Activated CD8-positive, alpha-beta memory T cell treated with anti-CD3 and anti-CD28 coated beads for 1 hour (primary cell): ENCODE measurements around the gene BABAM1.

Source experiments
- DNase-seq, 2 donors: peaks; one replicate each; pipeline ENCODE4 v3.0.0-alpha.2; 2020; ENCODE audit warnings: low read depth in 1 of 2; ENCODE audit errors: extremely low read depth in 1 of 2

BABAM1 gene

DNA sequence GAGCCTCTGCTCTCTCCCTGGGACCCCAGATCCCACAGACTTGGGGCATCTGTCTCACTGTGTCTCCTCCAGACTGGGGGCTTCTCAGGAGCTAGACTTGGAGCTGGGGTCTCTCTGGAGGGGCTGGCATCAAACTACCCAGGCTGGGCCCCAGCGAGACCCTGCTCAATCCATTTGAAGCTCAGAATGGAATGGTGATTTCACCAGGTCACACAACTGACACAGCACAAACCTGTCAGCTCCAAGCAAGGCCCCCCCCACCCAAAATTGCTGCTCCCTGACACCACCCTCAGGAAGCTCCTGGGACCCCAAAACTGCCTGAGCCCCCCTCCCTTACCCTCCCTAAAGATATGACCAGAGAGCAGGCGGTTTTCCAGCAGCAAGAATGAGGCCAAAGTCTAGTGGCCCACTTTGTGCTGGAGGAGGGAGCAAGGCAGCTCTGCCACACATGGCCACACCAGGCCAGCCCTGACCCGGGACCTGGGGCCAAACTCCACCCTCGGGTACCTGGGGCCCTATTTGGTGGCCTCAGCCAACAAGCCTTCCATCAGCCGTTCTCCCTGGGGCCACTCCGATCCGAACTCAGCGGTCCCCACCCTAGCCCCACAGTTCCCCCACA lies 23.9 kb upstream of the BABAM1 start:
- DNase-seq: no peak

DNA sequence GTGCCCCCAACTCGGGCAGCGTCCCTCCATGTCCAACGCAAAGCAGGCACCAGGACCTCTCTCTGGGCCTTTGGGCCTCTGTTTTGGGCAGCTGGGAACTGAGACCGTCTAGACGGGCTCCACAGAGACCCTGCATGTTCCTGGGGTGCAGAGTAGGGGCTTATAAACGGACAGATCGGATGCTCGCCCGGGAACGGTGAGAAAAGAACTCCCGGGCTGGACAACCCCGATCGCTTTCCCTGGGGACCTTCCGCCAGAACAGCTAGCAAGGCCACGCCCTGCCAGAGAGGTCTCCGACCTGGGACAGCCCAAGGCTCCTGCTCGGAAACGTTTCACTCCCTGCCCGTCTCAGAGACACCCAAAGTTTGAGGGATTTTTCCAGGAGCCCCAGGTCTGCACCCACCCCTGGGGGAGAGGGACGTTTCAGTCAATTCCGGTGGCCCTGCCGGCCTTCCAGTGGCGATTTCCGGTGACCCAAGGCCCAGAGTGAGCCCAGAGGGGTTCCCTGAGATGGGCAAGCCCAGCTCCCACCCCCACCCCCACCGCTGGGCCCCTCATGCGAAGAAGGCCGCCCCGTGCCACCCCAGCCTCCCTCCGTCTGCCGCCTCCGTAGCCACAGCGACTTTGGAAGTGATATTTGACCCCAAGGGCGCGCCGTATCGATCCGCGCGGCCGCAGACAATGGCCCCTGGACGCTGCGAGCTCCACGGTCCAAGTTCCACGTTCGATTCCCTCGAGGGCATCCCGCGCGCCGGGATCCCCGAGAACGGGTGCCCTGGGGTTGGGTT lies 23.2 kb upstream of the BABAM1 start:
- no peak for DNase-seq

DNA sequence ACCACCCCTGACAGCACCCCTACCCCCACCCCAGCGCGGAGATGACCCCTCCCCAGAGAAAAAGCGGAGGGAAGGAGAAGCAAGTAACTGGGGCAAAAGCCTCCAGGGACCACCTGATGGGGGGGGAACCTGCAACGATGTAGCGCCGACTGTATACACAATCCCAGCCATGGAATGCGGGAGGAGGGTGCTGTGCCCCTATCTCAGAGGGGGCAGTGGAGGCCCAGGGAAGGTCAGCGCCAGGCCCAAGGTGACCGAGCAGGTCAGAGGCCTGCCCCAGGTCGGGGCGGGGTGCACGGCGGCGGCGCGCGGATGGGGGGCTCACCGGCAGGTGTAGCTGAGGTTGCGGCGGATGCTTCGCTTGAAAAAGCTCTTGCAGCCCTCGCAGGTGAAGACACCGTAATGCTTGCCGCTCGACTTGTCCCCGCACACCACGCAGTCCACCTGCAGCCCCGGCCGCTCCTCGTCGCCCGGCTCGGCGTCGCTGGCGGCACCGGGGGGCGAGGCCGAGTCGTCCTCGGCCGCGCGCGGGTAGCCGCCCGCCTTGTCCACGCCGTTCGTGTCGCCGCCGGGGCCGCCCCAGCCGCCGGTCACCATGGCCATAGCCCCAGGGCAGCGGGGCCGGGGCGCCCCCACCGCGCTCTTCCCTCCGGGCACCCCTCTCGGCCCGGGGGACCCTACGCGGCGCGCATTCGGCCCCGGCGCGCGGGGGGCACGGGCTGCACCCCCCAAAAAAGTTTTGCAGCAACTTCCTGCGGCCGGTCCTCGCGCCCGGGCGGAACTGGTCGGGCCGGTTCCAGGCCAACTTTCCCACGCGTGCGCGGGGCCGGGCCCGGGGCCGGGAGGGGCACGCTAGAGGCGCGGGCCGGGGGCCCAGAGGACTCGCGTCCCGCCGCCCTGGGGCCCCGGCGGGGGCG lies 22.4 kb upstream of the BABAM1 start:
- DNase-seq: no peak

DNA sequence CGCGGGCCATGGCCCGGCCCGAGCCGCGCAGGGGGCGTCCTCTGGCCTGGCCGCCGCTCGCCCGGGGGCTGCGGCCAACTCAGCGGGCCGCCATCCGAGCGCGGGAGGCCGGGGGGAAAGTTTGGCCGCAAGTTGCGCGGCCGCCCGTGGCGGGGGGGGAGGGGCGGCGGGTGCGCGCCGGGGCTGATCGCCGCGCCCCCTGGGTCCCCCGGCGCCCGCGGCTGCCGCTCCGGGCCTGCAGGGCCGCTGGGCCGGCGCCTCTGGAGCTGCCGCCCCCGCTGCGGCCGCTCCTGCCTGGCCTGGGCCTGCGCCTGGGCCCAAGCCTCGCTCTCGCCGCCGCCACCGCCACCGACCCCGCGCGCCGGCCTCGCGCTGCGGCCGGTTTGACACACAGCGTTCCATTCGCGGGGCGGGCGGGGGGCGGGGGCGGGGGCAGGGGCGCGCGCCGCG lies 21.7 kb upstream of the BABAM1 start, which contains the start of gene NR2F6:
Gene NR2F6 (minus strand): TSS at position 385 of the 450 bp plus-strand sequence. CDS start 699 bp downstream, outside the sequence.
- DNase-seq: no peak

DNA sequence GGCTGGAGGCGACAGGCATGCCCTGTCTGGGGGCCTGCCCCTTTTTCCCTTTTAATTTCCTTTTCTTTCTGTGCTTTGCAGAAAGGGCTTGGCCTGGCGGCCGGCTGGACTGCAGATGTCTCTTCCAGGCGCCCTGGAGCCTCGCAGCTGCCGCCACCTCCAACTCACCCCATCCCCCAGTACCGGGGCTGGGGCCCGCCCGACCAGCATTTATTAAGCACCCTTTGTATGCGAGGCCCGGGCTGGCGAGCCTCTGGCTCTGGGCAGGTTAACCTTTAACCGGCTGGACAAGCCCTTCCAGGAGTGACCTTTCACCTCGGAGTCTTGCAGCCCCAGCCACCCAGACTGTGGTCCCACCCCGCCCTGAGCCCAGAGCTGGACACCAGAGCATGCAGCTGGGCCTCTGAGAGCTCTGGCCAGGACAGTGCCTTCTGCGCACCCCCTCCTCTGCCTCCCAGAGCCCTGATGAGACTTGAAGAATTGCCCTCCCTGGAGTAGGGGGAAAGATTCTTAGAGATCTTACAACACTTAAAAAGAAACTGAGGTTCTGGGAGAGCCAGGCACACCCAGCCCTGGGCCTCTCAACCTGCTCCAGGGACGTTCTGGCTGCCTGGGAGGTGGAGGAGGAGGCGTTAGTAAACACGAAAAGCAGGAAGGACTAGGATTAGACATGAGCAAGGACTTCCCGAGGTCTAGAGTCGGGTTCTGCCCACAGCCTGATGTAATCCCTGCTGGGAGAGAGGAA lies 20.4 kb upstream of the BABAM1 start:
- DNase-seq: no peak

DNA sequence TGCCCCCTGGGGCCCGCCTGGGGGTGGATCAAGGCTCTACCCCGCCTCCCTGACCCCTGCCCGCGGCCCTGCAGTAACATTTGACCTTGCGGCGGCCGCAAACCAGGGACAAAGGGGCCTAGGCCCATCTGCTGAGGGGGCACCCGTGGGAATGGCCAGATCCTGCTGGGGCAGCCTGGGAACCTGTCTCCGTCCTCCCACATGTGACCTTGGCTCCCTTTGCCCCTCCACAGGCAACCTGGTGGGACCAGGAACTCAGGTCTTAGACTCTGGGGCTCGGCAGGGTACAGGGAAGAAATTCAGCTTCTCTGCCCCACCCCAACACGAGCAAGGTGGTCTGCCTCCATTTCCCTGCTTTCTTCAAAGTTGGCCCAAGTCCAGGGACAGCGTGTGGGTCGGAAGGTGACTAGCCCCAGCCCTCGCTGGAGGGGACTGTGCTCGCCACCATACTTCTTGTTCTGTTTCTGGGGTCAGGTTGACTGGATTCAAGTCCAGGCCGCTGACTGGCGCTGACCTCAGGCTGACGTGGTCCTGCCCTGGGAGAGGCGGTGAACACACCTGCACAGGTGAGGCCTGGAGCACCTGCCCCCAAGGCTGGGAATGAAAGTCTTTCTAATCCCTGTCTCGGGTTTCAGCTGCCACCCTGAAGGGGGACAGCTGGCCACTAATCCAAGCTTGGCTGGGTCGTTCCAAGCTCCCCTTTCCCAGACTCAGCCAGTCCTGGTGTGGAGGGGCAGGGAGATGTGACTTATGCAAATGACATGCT lies 19.0 kb upstream of the BABAM1 start:
- no peak for DNase-seq

DNA sequence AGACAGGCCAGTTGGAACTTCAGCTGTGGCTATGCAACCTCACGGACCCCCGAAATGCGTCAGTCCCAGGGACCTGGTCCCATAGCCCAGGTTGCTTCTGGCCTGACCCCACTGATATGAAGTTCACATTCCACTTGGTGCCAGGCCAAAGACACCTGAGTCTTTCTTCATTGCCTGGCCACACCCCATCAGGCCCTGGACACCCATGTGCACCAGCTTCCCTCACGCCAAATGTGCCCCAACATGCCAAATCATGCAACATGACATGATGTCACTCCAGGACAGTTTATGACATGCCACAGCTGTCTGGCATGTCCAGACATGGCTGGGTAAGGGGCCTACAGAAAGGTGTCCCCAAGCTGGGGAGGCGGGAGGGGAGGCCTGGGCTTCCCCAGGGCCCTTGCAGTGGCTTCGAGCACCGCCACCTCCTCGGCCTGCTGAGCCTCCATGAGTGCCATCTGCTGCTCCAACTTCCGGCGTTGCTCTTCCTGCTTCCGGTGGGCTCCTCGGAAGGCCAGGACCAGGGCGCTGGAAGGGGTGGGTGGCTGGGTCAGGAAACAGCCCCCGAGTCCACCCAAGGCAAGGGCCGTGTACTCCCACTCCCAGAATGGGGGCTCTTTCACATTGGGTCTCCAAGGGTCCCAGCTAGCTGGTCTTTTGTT lies 17.2 kb upstream of the BABAM1 start:
- no peak for DNase-seq

DNA sequence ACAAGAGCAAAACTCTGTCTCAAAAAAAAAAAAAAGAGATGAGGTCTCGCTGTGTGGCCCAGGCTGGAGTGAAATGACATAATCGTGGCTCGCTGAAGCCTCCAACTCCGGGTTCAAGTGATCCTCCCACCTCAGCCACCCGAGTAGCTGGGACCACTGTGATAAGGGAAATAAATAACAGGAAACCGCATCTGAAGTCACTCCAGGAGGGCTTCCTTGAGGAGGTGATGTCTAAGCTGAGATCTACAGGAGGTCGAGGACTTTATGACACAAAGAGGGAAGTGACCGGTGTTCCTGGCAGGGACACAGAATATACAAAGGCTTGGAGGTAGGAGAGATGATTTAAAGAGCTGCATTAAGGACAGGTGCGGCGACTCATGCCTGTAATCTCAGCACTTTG lies 12.6 kb upstream of the BABAM1 start:
- no peak for DNase-seq

DNA sequence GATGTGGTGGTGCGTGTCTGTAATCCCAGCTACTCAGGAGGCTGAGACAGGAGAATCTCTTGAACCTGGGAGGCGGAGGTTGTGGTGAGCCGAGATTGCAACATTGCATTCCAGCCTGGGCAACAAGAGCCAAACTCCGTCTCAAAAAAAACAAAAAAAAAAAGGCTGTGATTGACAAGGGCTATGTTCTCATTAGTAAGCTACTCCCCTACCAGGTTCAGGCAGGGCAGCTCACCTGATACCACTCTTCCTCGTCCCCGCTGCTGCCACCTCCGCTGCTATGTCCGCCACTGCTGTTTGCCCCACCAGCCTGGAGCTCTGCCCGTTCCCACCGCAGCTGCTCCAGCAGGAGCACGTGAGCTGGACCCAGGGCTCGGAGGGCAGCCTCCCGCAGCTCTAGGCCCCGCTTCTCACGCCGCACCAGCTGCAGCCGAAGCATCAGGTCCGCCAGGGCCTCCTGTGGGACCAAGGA lies 12.1 kb upstream of the BABAM1 start:
- no peak for DNase-seq

DNA sequence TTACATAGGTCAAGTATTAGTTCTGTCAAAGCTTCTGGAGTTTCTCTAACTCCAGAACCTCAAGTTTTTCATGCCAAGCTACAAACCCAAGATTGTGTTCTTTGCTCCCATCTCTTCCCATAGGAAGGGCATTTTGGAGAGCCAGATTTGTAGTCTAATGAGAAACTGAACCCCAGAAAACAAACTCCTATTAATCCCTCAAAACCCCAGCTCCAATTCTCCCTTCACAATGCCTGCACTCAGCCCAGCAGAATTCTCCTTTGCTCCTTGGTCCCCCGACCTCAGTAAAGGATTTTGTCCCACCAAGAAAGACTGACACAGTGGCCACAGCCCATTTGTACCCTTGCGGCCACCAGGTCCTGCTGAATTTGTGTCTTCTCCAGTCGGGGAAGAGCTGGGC lies 11.1 kb upstream of the BABAM1 start:
- no peak for DNase-seq

DNA sequence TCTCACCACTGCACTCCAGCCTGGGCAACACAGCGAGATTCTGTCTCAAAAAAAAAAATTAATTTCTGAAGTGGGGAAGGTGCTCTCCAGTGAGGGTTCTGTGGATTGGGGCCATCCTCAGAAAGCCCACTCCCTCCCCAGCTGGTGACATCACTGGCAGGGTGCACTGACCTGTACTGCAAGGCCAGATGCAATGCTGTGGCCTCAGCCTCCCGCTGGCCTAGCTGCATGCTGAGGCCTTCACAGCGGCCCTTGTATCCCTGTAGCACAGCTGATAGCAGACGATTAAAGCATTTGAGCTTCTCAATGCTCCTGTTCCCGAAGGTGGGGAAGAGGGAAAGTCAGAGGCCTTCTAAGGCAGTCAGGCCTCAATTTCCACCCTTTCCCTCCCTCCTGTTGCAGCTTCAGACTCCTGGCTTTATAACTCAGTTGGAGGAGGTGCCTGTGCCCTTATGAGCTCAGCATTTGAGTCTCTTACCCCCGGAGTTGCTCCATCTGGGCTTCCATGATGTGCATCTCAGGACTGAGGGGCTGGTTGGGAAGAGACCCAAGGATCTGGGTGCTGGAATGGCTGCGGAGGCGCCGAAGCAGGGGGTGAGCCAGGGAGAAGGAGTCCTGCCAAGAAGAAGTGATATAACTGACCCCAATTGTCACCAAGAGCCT lies 8.0 kb upstream of the BABAM1 start:
- no peak for DNase-seq

DNA sequence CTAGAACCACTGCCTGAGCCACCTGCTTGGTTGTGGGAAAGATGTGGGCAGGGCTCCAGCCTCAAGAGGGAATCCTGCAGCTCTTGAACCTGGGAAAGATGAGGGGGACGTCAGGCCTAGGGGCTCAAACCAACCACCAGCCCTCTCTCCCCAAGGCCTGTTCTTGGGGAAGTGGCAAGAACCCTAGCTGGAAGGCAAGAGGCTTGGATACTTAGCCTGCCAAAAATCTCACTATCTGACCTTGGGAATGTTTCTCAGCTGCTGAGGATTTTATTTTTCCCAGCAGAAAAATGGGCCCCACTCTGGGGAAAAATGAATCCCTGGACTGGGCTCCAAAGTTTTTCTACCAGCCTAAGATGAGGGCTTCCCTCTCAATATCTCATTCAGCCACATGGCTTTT lies 7.3 kb upstream of the BABAM1 start:
- no peak for DNase-seq

DNA sequence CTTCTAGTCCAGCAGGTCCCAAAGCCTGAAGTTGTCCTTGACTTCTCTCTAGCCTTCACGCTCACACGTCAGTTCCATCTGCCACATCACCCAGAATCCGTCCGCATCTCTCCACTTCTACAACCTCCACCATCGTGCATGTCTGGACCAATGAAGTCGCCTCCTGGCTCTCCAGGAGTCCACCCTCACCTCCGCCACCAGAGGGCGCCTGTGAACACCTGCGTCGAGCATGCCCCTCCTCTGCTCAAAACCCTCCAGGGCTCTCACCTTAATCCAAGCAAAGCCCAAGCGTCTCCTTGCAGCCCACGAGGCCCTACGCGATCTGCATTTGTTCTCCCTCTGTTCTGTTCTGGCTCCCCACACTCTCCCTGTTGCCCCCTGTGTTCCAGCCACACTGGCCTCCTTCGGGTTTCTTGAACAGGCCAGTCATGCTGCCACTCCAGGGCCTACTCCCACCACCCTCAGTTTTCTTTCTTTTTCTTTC lies 6.4 kb upstream of the BABAM1 start:
- peak; percentile 73 to 82 for DNase-seq

DNA sequence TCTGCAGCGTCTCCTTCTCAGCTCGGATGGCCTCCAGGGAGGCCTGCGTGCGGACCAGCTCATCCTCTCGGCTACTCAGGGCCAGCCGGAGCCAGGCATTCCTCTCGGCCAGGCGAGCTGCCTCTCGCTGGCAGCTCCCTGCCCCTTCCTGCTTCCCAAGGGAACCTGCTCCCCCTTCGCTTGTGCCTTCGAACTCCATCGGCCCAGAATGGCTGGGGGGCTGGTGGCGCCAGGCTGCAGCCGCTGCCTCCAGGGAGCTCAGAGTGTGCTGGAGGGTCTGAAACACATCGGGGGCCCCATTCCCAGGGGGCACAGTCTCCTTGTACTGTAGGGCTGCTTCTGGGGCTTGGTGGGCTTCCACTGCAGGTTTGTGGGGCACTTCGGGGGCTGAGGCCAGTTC lies 4.7 kb upstream of the BABAM1 start:
- no peak for DNase-seq

DNA sequence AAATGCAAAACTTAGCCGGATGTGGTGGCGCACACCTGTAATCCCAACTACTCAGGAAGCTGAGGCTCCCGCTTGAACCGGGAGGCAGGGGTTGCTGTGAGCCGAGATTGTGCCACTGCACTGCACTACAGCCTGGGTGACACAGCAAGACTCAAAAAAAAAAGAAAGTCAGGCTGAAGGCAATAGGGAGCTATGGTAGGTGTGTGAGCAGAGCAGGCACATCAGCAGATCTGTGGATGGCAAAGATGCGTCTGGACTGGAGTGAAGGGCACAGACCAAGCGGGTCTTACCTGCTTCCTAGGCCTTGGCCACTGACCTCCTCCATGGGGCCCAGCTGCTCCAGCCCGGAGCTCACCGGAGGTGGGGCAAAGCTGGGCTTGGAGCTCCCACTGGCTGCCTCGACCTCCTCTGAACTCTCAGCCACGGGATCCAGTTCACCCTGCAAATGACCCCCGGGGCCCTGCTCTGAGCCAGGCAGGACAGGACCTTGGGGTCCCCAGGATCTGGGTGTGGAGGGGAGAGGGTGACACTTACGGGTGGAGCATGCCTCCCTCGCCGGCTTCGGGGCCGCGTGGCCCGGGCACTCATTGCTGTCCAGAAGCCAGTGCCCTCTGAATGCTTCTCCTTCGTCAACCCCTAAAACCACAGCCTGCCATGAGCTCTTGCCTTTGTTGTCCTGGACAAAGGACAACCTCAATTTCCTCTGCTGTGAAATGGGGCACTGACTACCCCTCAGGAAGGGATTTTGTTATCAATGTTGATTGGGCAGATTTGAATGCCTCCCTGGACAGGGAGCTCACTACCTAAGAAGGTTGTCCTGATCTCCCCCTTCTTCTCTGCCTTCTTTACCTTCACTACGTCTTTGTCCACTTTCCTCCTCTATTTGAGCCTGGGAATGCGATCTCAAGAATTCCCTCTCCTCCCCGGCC lies 3.3 kb upstream of the BABAM1 start:
- DNase-seq: no peak

DNA sequence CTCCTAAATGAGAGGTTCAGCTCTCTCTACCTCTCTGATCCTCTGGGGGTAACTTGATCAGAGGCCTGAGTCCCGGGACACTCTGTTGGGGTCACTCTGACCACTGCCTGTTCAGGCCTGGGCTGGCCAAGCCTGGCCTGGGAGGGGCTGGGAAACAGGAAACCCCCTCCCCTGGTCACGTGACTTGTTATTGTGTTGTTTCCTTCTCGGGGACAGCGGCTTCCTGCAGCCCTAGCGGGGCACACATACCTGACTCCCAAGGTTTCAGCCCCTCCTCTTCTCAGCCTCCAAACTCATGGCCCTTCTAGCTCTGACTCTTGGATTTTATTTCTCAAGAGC lies 2.6 kb upstream of the BABAM1 start, which contains the start of gene USHBP1:
Gene USHBP1 (minus strand): TSS at position 105 of the 339 bp plus-strand sequence. CDS start 446 bp downstream, outside the sequence.
- no peak for DNase-seq

DNA sequence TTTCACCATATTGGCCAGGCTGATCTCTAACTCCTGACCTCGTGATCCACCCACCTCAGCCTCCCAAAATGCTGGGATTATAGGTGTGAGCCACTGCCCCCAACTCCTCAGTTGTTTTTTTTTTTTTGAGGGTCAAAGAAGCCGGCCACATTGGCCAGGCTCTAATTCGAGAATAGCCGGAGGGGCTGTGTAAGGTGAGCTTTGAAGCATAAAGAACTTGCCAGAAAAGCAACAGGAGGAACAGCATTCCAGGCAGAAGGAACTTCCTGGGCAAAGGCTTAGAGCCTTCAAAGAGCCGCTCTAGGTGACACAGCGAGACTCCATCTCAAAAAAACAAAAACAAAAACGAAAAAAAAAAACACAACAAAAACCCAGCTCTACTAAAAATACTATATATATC lies 1.2 kb upstream of the BABAM1 start:
- DNase-seq: no peak

DNA sequence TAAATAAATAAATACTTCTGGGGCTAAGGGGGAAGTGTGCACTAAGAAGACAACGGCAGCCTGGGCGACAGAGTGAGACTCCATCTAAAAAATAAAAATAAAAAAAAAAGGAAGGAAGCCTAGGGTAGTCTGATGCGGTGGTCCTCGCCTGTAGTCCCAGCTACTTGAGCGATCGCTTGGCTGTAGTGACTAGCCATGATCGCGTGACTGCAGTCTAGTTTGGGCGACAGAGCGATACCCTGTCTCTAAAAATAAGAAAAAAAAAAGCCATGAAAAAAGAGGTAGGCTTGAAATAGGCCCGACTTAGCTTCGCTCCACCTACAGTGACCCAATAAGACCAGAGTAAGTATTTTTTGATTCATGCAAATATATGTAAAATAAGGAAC lies 661 bp upstream of the BABAM1 start:
- no peak for DNase-seq
